Measurements from ENCODE around the gene KDM6A. TPM values are rescaled to one million over a fixed set of nuclear protein-coding genes. Genes with fewer than 3 reads are reported as not detected.
"Not testable (repeated sequence)": the region's sequence is repeated elsewhere in the genome, so short reads cannot be mapped to it uniquely, and the experiment has no call there.

KDM6A gene
- total and polyA plus RNA-seq, 5 donors: 4.5 to 20.0 (median 13.2) TPM

- no peak for ATAC-seq
- peaks cover 3% of the 10 kb centered on the region for H3K4me1 ChIP-seq (ENCODE audit: control insufficient read depth, insufficient read depth, low read length)
Observed at GRCh38 chrX:44948406-44948805, 75.4 kb downstream of the KDM6A start.

GRCh38 chrX:44949125-44949524 lies 76.1 kb downstream of the KDM6A start:
- Histone ChIP-seq H3K4me3 (ENCODE audit: low read length) (no peak overlapping the region), H3K27me3 (ENCODE audit: control insufficient read depth, insufficient read depth) (no peaks in the 10 kb centered on the region), H3K4me1 (ENCODE audit: control insufficient read depth, insufficient read depth, low read length) (peaks cover 3% of the 10 kb centered on the region), H3K27ac (ENCODE audit: low read length) (no peak overlapping the region), H3K9me3 (ENCODE audit: control insufficient read depth, low read length) (no peaks in the 10 kb centered on the region)
- DNase-seq (no peak), ATAC-seq (no peak)
- 72% methylated on average over 8 of the region's 8 CpGs for WGBS
- intact Hi-C loops (cut with DNase I): no loop called here

More at GRCh38 chrX:44948406-44948805, 75.4 kb downstream of the KDM6A start:
- H3K27me3 ChIP-seq (ENCODE audit: control insufficient read depth, insufficient read depth): no peaks in the 10 kb centered on the region
- intact Hi-C loops (cut with DNase I): no loop called here
- no peak overlapping the region for H3K4me3 ChIP-seq (ENCODE audit: low read length)
- no peaks in the 10 kb centered on the region for H3K9me3 ChIP-seq (ENCODE audit: control insufficient read depth, low read length)
- no peak overlapping the region for H3K27ac ChIP-seq (ENCODE audit: low read length)
- WGBS: 85% methylated on average over 2 of the region's 2 CpGs
- DNase-seq: no peak

GRCh38 chrX:44950471-44951366 lies 77.7 kb downstream of the KDM6A start:
- H3K9me3 ChIP-seq (ENCODE audit: control insufficient read depth, low read length); H3K27ac ChIP-seq (ENCODE audit: low read length); ATAC-seq; H3K27me3 ChIP-seq (ENCODE audit: control insufficient read depth, insufficient read depth); H3K4me3 ChIP-seq (ENCODE audit: low read length); intact Hi-C loops (cut with DNase I); DNase-seq; H3K4me1 ChIP-seq (ENCODE audit: control insufficient read depth, insufficient read depth, low read length): not testable (repeated sequence)
- 27% methylated on average over 9 of the region's 9 CpGs for WGBS

- Histone ChIP-seq H3K4me1 (ENCODE audit: control insufficient read depth, insufficient read depth, low read length) (peaks cover 3% of the 10 kb centered on the region), H3K27me3 (ENCODE audit: control insufficient read depth, insufficient read depth) (no peaks in the 10 kb centered on the region), H3K27ac (ENCODE audit: low read length) (no peak overlapping the region), H3K4me3 (ENCODE audit: low read length) (no peak overlapping the region), H3K9me3 (ENCODE audit: control insufficient read depth, low read length) (no peaks in the 10 kb centered on the region)
- intact Hi-C loops (cut with DNase I): no loop called here
- 58% methylated on average over 2 of the region's 2 CpGs for WGBS
- ATAC-seq: no peak
- no peak for DNase-seq
Observed at GRCh38 chrX:44951572-44952067, 78.6 kb downstream of the KDM6A start.

- no peaks in the 10 kb centered on the region for H3K9me3 ChIP-seq (ENCODE audit: control insufficient read depth, low read length)
- no peaks in the 10 kb centered on the region for H3K27me3 ChIP-seq (ENCODE audit: control insufficient read depth, insufficient read depth)
- 91% methylated on average over 19 of the region's 19 CpGs for WGBS
- no peak for ATAC-seq
- H3K4me3 ChIP-seq (ENCODE audit: low read length): no peak overlapping the region
- intact Hi-C loops (cut with DNase I): no loop called here
- no peak overlapping the region for H3K27ac ChIP-seq (ENCODE audit: low read length)
- H3K4me1 ChIP-seq (ENCODE audit: control insufficient read depth, insufficient read depth, low read length): peaks cover 3% of the 10 kb centered on the region
- DNase-seq: peak in 1 of 3 donors; percentile 31
Observed at GRCh38 chrX:44952329-44953027, 79.5 kb downstream of the KDM6A start.

- intact Hi-C loops (cut with DNase I): no loop called here
- Histone ChIP-seq H3K9me3 (ENCODE audit: control insufficient read depth, low read length) (no peaks in the 10 kb centered on the region), H3K27me3 (ENCODE audit: control insufficient read depth, insufficient read depth) (no peaks in the 10 kb centered on the region), H3K4me3 (ENCODE audit: low read length) (no peak overlapping the region), H3K27ac (ENCODE audit: low read length) (no peak overlapping the region), H3K4me1 (ENCODE audit: control insufficient read depth, insufficient read depth, low read length) (peaks cover 3% of the 10 kb centered on the region)
- DNase-seq (peak in 1 of 3 donors; percentile 30), ATAC-seq (no peak)
- 54% methylated on average over 11 of the region's 11 CpGs for WGBS
Observed at GRCh38 chrX:44953734-44954502, 80.9 kb downstream of the KDM6A start.

- intact Hi-C loops (cut with DNase I): no loop called here
- Histone ChIP-seq H3K4me3 (ENCODE audit: low read length) (no peak overlapping the region), H3K4me1 (ENCODE audit: control insufficient read depth, insufficient read depth, low read length) (peaks cover 3% of the 10 kb centered on the region), H3K9me3 (ENCODE audit: control insufficient read depth, low read length) (no peaks in the 10 kb centered on the region), H3K27me3 (ENCODE audit: control insufficient read depth, insufficient read depth) (no peaks in the 10 kb centered on the region), H3K27ac (ENCODE audit: low read length) (no peak overlapping the region)
- WGBS: 52% methylated on average over 3 of the region's 3 CpGs
- DNase-seq: no peak
- no peak for ATAC-seq
Observed at GRCh38 chrX:44954562-44954961, 81.6 kb downstream of the KDM6A start.

- H3K4me3 ChIP-seq (ENCODE audit: low read length): no peak overlapping the region
- no peak for ATAC-seq
- H3K4me1 ChIP-seq (ENCODE audit: control insufficient read depth, insufficient read depth, low read length): peaks cover 1% of the 10 kb centered on the region
- intact Hi-C loops (cut with DNase I): no loop called here
- WGBS: 95% methylated on average over 2 of the region's 2 CpGs
- DNase-seq: no peak
- H3K9me3 ChIP-seq (ENCODE audit: control insufficient read depth, low read length): no peaks in the 10 kb centered on the region
- H3K27me3 ChIP-seq (ENCODE audit: control insufficient read depth, insufficient read depth): no peaks in the 10 kb centered on the region
- H3K27ac ChIP-seq (ENCODE audit: low read length): no peak overlapping the region
Observed at GRCh38 chrX:44957848-44958247, 84.9 kb downstream of the KDM6A start.

- no peak overlapping the region for H3K4me3 ChIP-seq (ENCODE audit: low read length)
- DNase-seq (no peak), ATAC-seq (no peak)
- WGBS: 78% methylated on average over 1 of the region's 1 CpG
- H3K9me3 ChIP-seq (ENCODE audit: control insufficient read depth, low read length): no peaks in the 10 kb centered on the region
- H3K4me1 ChIP-seq (ENCODE audit: control insufficient read depth, insufficient read depth, low read length): no peaks in the 10 kb centered on the region
- no peaks in the 10 kb centered on the region for H3K27me3 ChIP-seq (ENCODE audit: control insufficient read depth, insufficient read depth)
- intact Hi-C loops (cut with DNase I): no loop called here
- H3K27ac ChIP-seq (ENCODE audit: low read length): no peak overlapping the region
Observed at GRCh38 chrX:44958480-44958879, 85.5 kb downstream of the KDM6A start.

- H3K27me3 ChIP-seq (ENCODE audit: control insufficient read depth, insufficient read depth): no peaks in the 10 kb centered on the region
- no peak overlapping the region for H3K4me3 ChIP-seq (ENCODE audit: low read length)
- peaks cover 1% of the 10 kb centered on the region for H3K4me1 ChIP-seq (ENCODE audit: control insufficient read depth, insufficient read depth, low read length)
- WGBS: 81% methylated on average over 6 of the region's 6 CpGs
- no peak overlapping the region for H3K27ac ChIP-seq (ENCODE audit: low read length)
- no peaks in the 10 kb centered on the region for H3K9me3 ChIP-seq (ENCODE audit: control insufficient read depth, low read length)
- intact Hi-C loops (cut with DNase I): no loop called here
- ATAC-seq: no peak
- DNase-seq: no peak
Observed at GRCh38 chrX:44961817-44962607, 89.0 kb downstream of the KDM6A start.

All from right cardiac atrium (tissue), 5 donors.